ENCODE measurements around the gene CTXND1. TPM values are rescaled to one million over a fixed set of nuclear protein-coding genes. Genes with fewer than 3 reads are reported as not detected.

The CTXND1 gene
- total RNA-seq, 1 donor from 2014 or later: not detected

GRCh38 chr15:80184554-80184953 lies 67.5 kb downstream of the CTXND1 start:
- Mint-ChIP-seq H3K27me3 (ENCODE audit: low read depth) (no peaks in the 10 kb centered on the region), H3K4me3 (ENCODE audit: unreplicated experiment) (no peak overlapping the region), H3K27ac (ENCODE audit: unreplicated experiment) (no peak overlapping the region), H3K36me3 (ENCODE audit: low read depth) (peaks cover 30% of the 10 kb centered on the region), H3K9me3 (ENCODE audit: low read depth) (peaks cover 3% of the 10 kb centered on the region), H3K4me1 (ENCODE audit: low read depth) (peaks cover 8% of the 10 kb centered on the region)
- no peak for DNase-seq (ENCODE audit: low spot score)
- no peak for TF ChIP-seq CTCF (IDR thresholded peaks at IDR 0.05)

- no peaks in the 10 kb centered on the region for H3K27me3 Mint-ChIP-seq (ENCODE audit: low read depth)
- DNase-seq (ENCODE audit: low spot score): no peak
- TF ChIP-seq CTCF (IDR thresholded peaks at IDR 0.05): peak; percentile 43
- H3K4me3 Mint-ChIP-seq (ENCODE audit: unreplicated experiment): no peak overlapping the region
- H3K9me3 Mint-ChIP-seq (ENCODE audit: low read depth): peaks cover 6% of the 10 kb centered on the region
- H3K36me3 Mint-ChIP-seq (ENCODE audit: low read depth): peaks cover 32% of the 10 kb centered on the region
- no peak overlapping the region for H3K27ac Mint-ChIP-seq (ENCODE audit: unreplicated experiment)
- H3K4me1 Mint-ChIP-seq (ENCODE audit: low read depth): peaks cover 15% of the 10 kb centered on the region
Measured at GRCh38 chr15:80183886-80184285, 68.1 kb downstream of the CTXND1 start.

GRCh38 chr15:80183306-80183705 lies 68.7 kb downstream of the CTXND1 start:
- TF ChIP-seq CTCF (IDR thresholded peaks at IDR 0.05): no peak
- DNase-seq (ENCODE audit: low spot score): no peak
- Mint-ChIP-seq H3K36me3 (ENCODE audit: low read depth) (peaks cover 33% of the 10 kb centered on the region), H3K27ac (ENCODE audit: unreplicated experiment) (no peak overlapping the region), H3K4me1 (ENCODE audit: low read depth) (peaks cover 17% of the 10 kb centered on the region), H3K9me3 (ENCODE audit: low read depth) (peaks cover 8% of the 10 kb centered on the region), H3K4me3 (ENCODE audit: unreplicated experiment) (no peak overlapping the region), H3K27me3 (ENCODE audit: low read depth) (no peaks in the 10 kb centered on the region)

- no peak for DNase-seq (ENCODE audit: low spot score)
- H3K27ac Mint-ChIP-seq (ENCODE audit: unreplicated experiment): no peak overlapping the region
- H3K4me3 Mint-ChIP-seq (ENCODE audit: unreplicated experiment): no peak overlapping the region
- peaks cover 32% of the 10 kb centered on the region for H3K36me3 Mint-ChIP-seq (ENCODE audit: low read depth)
- TF ChIP-seq CTCF (IDR thresholded peaks at IDR 0.05): no peak
- peaks cover 8% of the 10 kb centered on the region for H3K9me3 Mint-ChIP-seq (ENCODE audit: low read depth)
- H3K4me1 Mint-ChIP-seq (ENCODE audit: low read depth): peaks cover 17% of the 10 kb centered on the region
- H3K27me3 Mint-ChIP-seq (ENCODE audit: low read depth): no peaks in the 10 kb centered on the region
Measured at GRCh38 chr15:80182611-80183261, 69.3 kb downstream of the CTXND1 start.

- Mint-ChIP-seq H3K36me3 (ENCODE audit: low read depth) (peaks cover 24% of the 10 kb centered on the region), H3K27me3 (ENCODE audit: low read depth) (no peaks in the 10 kb centered on the region), H3K4me1 (ENCODE audit: low read depth) (peaks cover 17% of the 10 kb centered on the region), H3K4me3 (ENCODE audit: unreplicated experiment) (no peak overlapping the region), H3K9me3 (ENCODE audit: low read depth) (peaks cover 8% of the 10 kb centered on the region), H3K27ac (ENCODE audit: unreplicated experiment) (no peak overlapping the region)
- DNase-seq (ENCODE audit: low spot score): no peak
- TF ChIP-seq CTCF (IDR thresholded peaks at IDR 0.05): no peak
Measured at GRCh38 chr15:80180986-80181385, 71.0 kb downstream of the CTXND1 start.
